Effector CD8-positive, alpha-beta T cell (primary cell): ENCODE data around the gene DNAAF9.

Experiments
- DNase-seq: peaks from one replicate; lab custom pipeline; 2025; lab: John Stamatoyannopoulos, UW

The DNAAF9 gene

DNA sequence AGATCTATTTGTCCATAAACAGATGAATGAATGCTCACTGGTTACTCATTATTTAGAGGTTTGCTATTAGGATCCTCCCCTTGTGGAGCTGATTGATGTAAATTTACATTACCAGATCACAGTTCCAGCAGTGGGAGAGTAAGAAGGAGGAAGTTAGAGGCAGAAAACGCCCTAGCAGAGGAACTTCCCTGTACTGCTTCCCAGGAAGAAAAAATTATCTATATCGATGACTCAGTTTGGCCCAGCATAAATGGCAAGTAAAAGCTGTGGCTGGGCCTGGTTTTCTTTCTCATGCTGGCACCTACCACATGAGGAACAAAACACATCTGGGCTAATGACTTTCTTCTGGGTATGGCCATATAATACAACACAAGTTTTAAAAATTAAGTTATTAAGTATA is 35.7 kb downstream of the DNAAF9 start:
- DNase-seq: no peak

DNA sequence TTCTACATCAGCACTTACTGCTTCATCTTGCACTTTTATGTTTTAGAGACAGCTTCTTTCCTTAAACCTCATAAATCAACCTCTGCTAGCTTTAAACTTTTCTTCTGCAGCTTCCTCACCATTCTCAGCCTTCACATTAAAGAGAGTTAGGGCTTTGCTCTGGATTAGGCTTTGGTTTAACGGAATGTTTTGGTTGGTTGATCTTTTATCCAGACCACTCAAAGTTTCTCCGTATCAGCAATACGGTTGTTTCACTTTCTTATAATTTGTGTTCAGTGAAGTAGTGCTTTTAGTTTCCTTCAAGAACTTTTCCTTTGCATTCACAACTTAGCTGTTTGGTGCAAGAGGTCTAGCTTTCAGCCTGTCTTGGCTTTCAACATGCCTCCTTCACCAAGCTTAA is 40.4 kb downstream of the DNAAF9 start:
- no peak for DNase-seq

GRCh38 chr20:3364323-3365013 is 43.0 kb downstream of the DNAAF9 start:
- no peak for DNase-seq

- DNase-seq: no peak
Observed at GRCh38 chr20:3360752-3361151, 46.7 kb downstream of the DNAAF9 start.

DNA sequence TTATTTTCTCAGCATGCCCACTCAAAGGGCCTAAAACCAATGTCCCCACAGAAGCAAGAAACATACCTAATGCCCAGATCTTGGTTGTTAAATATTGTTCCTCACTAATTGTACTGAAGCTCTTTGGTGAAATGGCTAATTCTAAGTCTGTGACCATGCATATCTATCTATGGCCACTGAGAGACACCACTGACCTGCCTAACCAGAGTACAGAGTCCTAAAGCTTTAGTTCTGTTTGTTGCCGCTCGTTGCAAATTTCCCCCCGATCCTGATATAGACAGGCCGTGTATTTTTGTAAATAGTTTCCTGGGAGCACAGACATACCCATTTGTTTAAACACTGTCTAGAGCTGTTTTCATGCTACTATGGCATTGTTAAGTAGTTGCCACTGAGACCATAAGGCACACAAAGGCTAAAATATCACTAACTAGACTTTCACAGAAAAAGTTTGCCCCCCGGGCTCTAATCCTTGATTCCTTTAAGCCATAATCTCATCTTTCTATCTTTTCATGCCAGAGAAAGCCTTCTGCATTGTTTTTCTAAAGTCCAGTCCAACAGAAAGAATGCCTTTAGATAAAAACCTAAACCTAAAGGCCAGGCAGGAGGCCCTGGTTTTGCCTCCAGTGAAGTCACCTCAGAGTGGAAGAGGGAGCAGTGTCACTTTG is 48.7 kb downstream of the DNAAF9 start:
- DNase-seq: no peak
